Renal cortex interstitium (tissue), 3 donors: ENCODE results near the gene NATD1. TPM values are rescaled to one million over a fixed set of nuclear protein-coding genes. Genes with fewer than 3 reads are reported as not detected.

ENCODE experiments used
- polyA plus RNA-seq, 3 donors: library from polyadenylated mRNA; unstranded; fragments of 120-200 nt; gene quantifications; one replicate each; pipeline ENCODE4 v1.2.1, GENCODE V29; 2013; ENCODE audit not compliant: insufficient read length in 3 of 3

Gene NATD1
- polyA plus RNA-seq, 3 donors, result 11.9 to 14.9 (median 13.1) TPM

Other genes starting within 250 kb of the NATD1 start
- 100 to 1,000 TPM; 202 to 238 (median 235) TPM for gene USP22, start 210.4 kb downstream of the NATD1 start, polyA plus RNA-seq
- 10 to 100 TPM; 35.4 to 41.3 (median 38.1) TPM for gene DHRS7B, start 126.4 kb downstream of the NATD1 start, polyA plus RNA-seq
- gene TMEM11, start 39.2 kb downstream of the NATD1 start, polyA plus RNA-seq, result 10 to 100 TPM; 20.4 to 24.7 (median 24.4) TPM
- 10 to 100 TPM; 20.6 to 25.8 (median 22.9) TPM for gene MAP2K3, start 31.3 kb upstream of the NATD1 start, polyA plus RNA-seq
- gene KCNJ12, start 122.9 kb upstream of the NATD1 start, polyA plus RNA-seq, result 1 to 10 TPM; 4.3 to 6.8 (median 5.2) TPM